Endothelial cell of umbilical vein (primary cell): Measurements from ENCODE around the gene CDK4. TPM values are rescaled to one million over a fixed set of nuclear protein-coding genes. Genes with fewer than 3 reads are reported as not detected.

Experiments
- BruUV-seq: library from RNA; stranded (reverse); fragments of 400-500 nt; replicated peaks from 2 replicates; lab custom pipeline; 2021; lab: Mats Ljungman, UMichigan
- CTCF ChIA-PET: fragments of 300-600, 350-600 bp; sonication (Branson Sonifier 250); formaldehyde crosslinking; loops from one replicate; lab custom pipeline; 2021; ENCODE audit warnings: antibody characterized with exemption, inconsistent platforms; lab: Charles Lee
- POLR2A ChIA-PET: fragments of 300-600, 350-600 bp; sonication (Branson Sonifier 250); formaldehyde crosslinking; loops from one replicate; lab custom pipeline; 2021; ENCODE audit warnings: antibody characterized with exemption, inconsistent platforms; lab: Charles Lee
- DNase-seq: peaks from one replicate; pipeline ENCODE4 v3.0.0-alpha.2; 2011; ENCODE audit warnings: low read depth, low spot score
- FAIRE-seq: peaks from 2 replicates; lab custom pipeline; 2011; peaks lifted over from hg19 to GRCh38; lab: Jason Lieb, UNC
- H2AFZ ChIP-seq: 2 replicates; pipeline ENCODE4 v1.6.0; 2012; ENCODE audit warnings: low read depth, low read length, control low read depth, inconsistent platforms
- H3K27ac ChIP-seq: 2 replicates; pipeline ENCODE4 v1.5.1; 2011; ENCODE audit warnings: low read depth, mild to moderate bottlenecking, control low read depth, low read length, moderate library complexity; ENCODE audit not compliant: insufficient read depth
- H3K27me3 ChIP-seq, 2 experiments: 2 replicates each; pipeline versions ENCODE4 v1.6.0 to v1.6.1; 2011; ENCODE audit warnings: low read length in 2 of 2, mixed read lengths in 1 of 2; ENCODE audit not compliant: control insufficient read depth in 2 of 2, insufficient read depth in 2 of 2
- H3K36me3 ChIP-seq, 2 experiments: 2 replicates in 1 of 2; 3 replicates in 1 of 2; pipeline ENCODE4 v1.5.1; 2011; ENCODE audit warnings: low read length in 2 of 2, mild to moderate bottlenecking in 1 of 2, moderate library complexity in 1 of 2; ENCODE audit not compliant: control insufficient read depth in 2 of 2, insufficient read depth in 2 of 2; ENCODE audit errors: extremely low read depth in 1 of 2
- H3K4me1 ChIP-seq: 3 replicates; pipeline ENCODE4 v1.5.1; 2011; ENCODE audit warnings: mild to moderate bottlenecking, low read length; ENCODE audit not compliant: control insufficient read depth, insufficient read depth; ENCODE audit errors: extremely low read depth
- H3K4me2 ChIP-seq: 2 replicates; pipeline ENCODE4 v1.6.1; 2011; ENCODE audit warnings: low read length, control low read depth, mixed read lengths; ENCODE audit not compliant: insufficient read depth
- H3K4me3 ChIP-seq, 3 experiments: fragments of 200-600 bp in 1 of 3; sonication (generic), shearing (Covaris generic) in 1 of 3; replicated peaks in 1 of 3; 2 replicates each; pipeline ENCODE4 v1.5.1; 2011 to 2016; ENCODE audit warnings: control low read depth in 3 of 3, low read length in 3 of 3, mild to moderate bottlenecking in 2 of 3, inconsistent platforms in 1 of 3, low read depth in 1 of 3, moderate library complexity in 1 of 3; ENCODE audit not compliant: insufficient read depth in 1 of 3
- H3K79me2 ChIP-seq: 2 replicates; pipeline ENCODE4 v1.6.0; 2012; ENCODE audit warnings: low read length, inconsistent platforms; ENCODE audit not compliant: control insufficient read depth, insufficient read depth
- H3K9ac ChIP-seq: replicated peaks from 2 replicates; pipeline ENCODE3; 2011; ENCODE audit warnings: low read length, control low read depth; ENCODE audit not compliant: insufficient read depth; ENCODE audit errors: extremely low read depth
- H3K9me1 ChIP-seq: replicated peaks from 3 replicates; pipeline ENCODE4 v1.6.0; 2011; ENCODE audit warnings: mild to moderate bottlenecking, low read length; ENCODE audit not compliant: control insufficient read depth, insufficient read depth; ENCODE audit errors: extremely low read depth
- H3K9me3 ChIP-seq: replicated peaks from 2 replicates; pipeline ENCODE4 v1.5.1; 2012; ENCODE audit warnings: low read length, inconsistent platforms; ENCODE audit not compliant: control insufficient read depth, insufficient read depth
- H4K20me1 ChIP-seq: replicated peaks from 2 replicates; pipeline ENCODE3; 2011; ENCODE audit warnings: mild to moderate bottlenecking, low read length; ENCODE audit not compliant: control insufficient read depth, insufficient read depth; ENCODE audit errors: extremely low read depth
- CTCF ChIP-seq, 2 donors: IDR thresholded peaks; 1 replicate in 1 of 2; 2 replicates in 1 of 2; pipeline ENCODE4 v1.5.1; 2011; ENCODE audit warnings: low read length in 2 of 2, mild to moderate bottlenecking in 2 of 2, moderate library complexity in 2 of 2, control low read depth in 1 of 2, inconsistent platforms in 1 of 2, low read depth in 1 of 2; ENCODE audit not compliant: insufficient read depth in 1 of 2; ENCODE audit errors: extremely low read depth in 1 of 2
- EZH2 ChIP-seq: IDR thresholded peaks from 2 replicates; pipeline ENCODE4 v1.6.1; 2012; ENCODE audit warnings: borderline replicate concordance, low read depth, mild to moderate bottlenecking, moderate library complexity, low read length, inconsistent platforms; ENCODE audit not compliant: severe bottlenecking
- FOS ChIP-seq: IDR thresholded peaks from 2 replicates; pipeline ENCODE4 v1.6.1; 2011; ENCODE audit warnings: mild to moderate bottlenecking, low read length, moderate library complexity, borderline replicate concordance; ENCODE audit not compliant: insufficient read depth
- GATA2 ChIP-seq: IDR thresholded peaks from 2 replicates; pipeline ENCODE4 v1.7.0; 2011; ENCODE audit warnings: low read depth, mild to moderate bottlenecking, moderate library complexity, mixed read lengths, low read length; ENCODE audit not compliant: insufficient read length, insufficient read depth
- JUN ChIP-seq: IDR thresholded peaks from 2 replicates; pipeline ENCODE4 v1.6.1; 2011; ENCODE audit warnings: borderline replicate concordance, low read depth; ENCODE audit not compliant: insufficient read length, insufficient read depth
- MAX ChIP-seq: IDR thresholded peaks from 2 replicates; pipeline ENCODE4 v1.6.1; 2011; ENCODE audit not compliant: insufficient read depth, insufficient read length
- MYC ChIP-seq: IDR thresholded peaks from one replicate; pipeline ENCODE4 v1.6.1; 2011; ENCODE audit warnings: mild to moderate bottlenecking, low read depth, low read length
- POLR2A ChIP-seq: IDR thresholded peaks from 2 replicates; pipeline ENCODE4 v1.6.1; 2012; ENCODE audit warnings: low read depth, mild to moderate bottlenecking, control low read depth, low read length
- POLR2AphosphoS5 ChIP-seq: IDR thresholded peaks from 2 replicates; pipeline ENCODE4 v1.6.1; 2012; ENCODE audit warnings: low read depth, mild to moderate bottlenecking, control low read depth, low read length, moderate library complexity; ENCODE audit not compliant: insufficient read depth
- dilution Hi-C: fragments of 300-500 bp; cut with MboI; formaldehyde crosslinking; loops from one replicate; pipeline ENCODE4 v1.15.0; 2019; ENCODE audit warnings: low sequenced_read_pairs; ENCODE audit not compliant: extremely low pct_ligation_motif_present
- intact Hi-C: fragments of 100-400 bp; cut with micrococcal nuclease; formaldehyde crosslinking; loops from one replicate; pipeline ENCODE4 v1.10.0; 2022
- polyA plus RNA-seq, 4 experiments: library from polyadenylated mRNA; depleted of rRNA in 3 of 4; stranded (reverse) in 3 of 4; unstranded in 1 of 4; fragments of >200 nt; gene quantifications; 2 replicates each; pipeline versions ENCODE4 v1.2.1 to v1.2.3, GENCODE V29; 2011 to 2012; ENCODE audit warnings: missing spikeins in 1 of 4
- total RNA-seq: library from RNA; stranded (reverse); gene quantifications from 2 replicates; pipeline ENCODE4 v1.2.3, GENCODE V29; 2021

CDK4 gene
- total and polyA plus RNA-seq, 2 donors (not counting 3 experiments of a cell fraction or from before 2014, with no cell fraction given), result 171 to 332 TPM

DNA sequence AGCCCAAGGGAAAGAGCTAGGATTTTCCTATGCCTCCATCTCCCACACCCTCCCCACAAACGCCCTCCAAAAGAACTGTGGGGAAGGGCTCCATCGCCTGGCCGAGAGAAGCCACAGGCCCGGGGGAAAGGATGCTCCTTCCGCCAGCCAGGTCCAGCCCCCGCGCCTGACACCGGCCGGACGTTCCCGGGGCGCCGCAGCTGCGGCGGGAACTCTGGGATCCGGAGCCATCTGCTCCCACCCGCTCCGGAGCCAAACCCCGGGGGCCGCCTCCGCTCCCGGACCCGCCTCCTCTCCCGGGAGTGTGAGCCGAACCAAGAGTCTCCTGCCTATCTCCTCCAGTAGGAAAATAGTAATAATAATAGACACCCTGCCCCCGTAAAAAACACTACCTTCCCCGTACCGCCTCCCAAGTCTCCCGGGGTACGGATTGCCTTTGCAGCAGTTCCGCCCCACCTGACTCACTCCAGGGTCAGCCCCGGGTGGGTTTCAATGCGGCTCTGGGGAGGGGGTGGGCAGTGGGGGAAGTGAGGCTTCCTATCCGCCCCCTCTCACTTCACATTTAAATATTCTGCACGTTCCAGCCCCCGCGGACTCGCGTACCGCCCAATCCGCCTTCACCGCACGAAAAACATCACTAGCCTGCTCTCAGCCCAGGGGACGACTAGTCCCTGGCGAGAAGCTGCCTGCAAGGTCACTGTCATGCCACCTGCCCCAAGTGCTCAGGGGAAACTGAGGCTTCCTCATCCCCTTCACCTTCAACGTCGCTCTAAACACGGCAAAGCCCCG lies 16.0 kb downstream of the CDK4 start:
- ChIA-PET POLR2A (no interaction called here), CTCF (interaction anchor here (1.0 to 6.1 kb wide), 6 partner anchors 8 to 153 kb away, joined by 4 to 48 read pairs (median 7); partner anchors contain the start of gene TSPAN31)
- Histone ChIP-seq H3K9me3 (no peaks in the 10 kb centered on the region), H4K20me1 (no peaks in the 10 kb centered on the region), H3K27ac (no peak overlapping the region), H3K79me2 (no peaks in the 10 kb centered on the region), H3K4me2 (no peak overlapping the region), H3K4me1 (peaks cover 4% of the 10 kb centered on the region), H2AFZ (no peak overlapping the region), H3K9ac (no peak overlapping the region), H3K27me3 (peaks cover 80 to 84% of the 10 kb centered on the region in 2 experiments), H3K4me3 (no peak overlapping the region), H3K36me3 (no peaks in the 10 kb centered on the region), H3K9me1 (no peaks in the 10 kb centered on the region)
- BruUV-seq, result no TSS peak
- FAIRE-seq (peak; percentile 48), DNase-seq (no peak)
- intact Hi-C loops (no loop called here), dilution Hi-C loops (no loop called here)
- TF ChIP-seq POLR2A (no peak), EZH2 (peak; percentile 58)

DNA sequence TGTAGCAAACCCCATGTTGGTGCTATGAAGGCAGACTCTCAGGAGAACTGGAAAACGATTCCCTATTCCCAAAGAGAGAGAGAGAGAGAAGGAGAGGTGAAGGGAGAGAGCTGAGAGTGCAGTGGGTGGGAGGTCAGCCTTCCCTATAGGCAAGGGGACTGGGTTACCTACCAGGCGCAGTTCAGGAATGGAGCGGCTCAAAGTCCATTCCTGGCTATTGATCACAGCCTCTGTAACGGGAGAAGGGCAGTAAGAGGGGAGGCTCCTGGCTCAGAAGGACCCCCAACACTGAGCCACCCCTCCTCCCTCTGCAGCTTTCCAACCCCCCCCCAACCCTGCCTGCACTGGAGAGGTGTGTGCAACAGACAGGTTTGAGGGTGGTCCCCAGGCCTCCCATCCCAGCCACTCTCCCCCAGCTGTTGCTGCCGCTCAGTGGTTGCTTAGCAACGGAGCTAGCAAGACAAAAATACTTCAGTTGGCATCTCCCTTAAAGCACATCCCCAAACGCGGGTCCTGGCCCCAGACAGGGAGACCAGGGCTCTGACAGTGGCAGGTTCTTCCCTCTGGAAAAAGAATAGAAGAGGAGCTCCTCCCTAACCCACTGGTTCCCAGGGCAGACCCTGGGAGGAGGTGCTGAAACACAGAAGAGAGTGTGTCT lies 16.8 kb downstream of the CDK4 start:
- Histone ChIP-seq H3K36me3 (no peaks in the 10 kb centered on the region), H2AFZ (no peak overlapping the region), H3K4me1 (no peaks in the 10 kb centered on the region), H3K4me3 (no peak overlapping the region), H3K79me2 (no peaks in the 10 kb centered on the region), H3K4me2 (no peak overlapping the region), H3K27me3 (peaks cover 76% of the 10 kb centered on the region in 2 experiments), H3K9ac (no peak overlapping the region), H3K27ac (no peak overlapping the region), H4K20me1 (no peaks in the 10 kb centered on the region), H3K9me3 (no peaks in the 10 kb centered on the region), H3K9me1 (no peaks in the 10 kb centered on the region)
- FAIRE-seq (no peak), DNase-seq (no peak)
- no peak for TF ChIP-seq CTCF (IDR thresholded peaks at IDR 0.05; ENCODE audit: extremely low read depth in 1 of 2, insufficient read depth in 1 of 2, low read depth in 1 of 2, low read length in 2 of 2)
- TF ChIP-seq JUN, result no peak
- TF ChIP-seq FOS, result no peak
- no peak for TF ChIP-seq POLR2AphosphoS5
- TF ChIP-seq GATA2, result no peak
- no peak for TF ChIP-seq EZH2
- no peak for TF ChIP-seq MAX
- TF ChIP-seq POLR2A, result no peak
- no peak for TF ChIP-seq MYC
- intact Hi-C loops, result no loop called here
- BruUV-seq, result no TSS peak
- dilution Hi-C loops, result no loop called here
- POLR2A ChIA-PET, result no interaction called here
- CTCF ChIA-PET, result interaction anchor here (1.0 to 6.1 kb wide), 4 partner anchors 9 to 152 kb away, joined by 5 to 48 read pairs (median 8); partner anchors contain the start of gene TSPAN31
